Nephron (organoid): Measurements from ENCODE around the gene CPE.

Experiments
- H3K27ac Mint-ChIP-seq, 3 experiments: 2 replicates each; pipeline ENCODE4 v1.8.0; 2020; ENCODE audit warnings: mixed read lengths in 3 of 3, mild to moderate bottlenecking in 2 of 3, moderate library complexity in 1 of 3
- H3K27me3 Mint-ChIP-seq: 2 replicates; pipeline ENCODE4 v1.8.0; 2021; ENCODE audit warnings: low read depth, mild to moderate bottlenecking, moderate library complexity, mixed read lengths
- H3K36me3 Mint-ChIP-seq: 2 replicates; pipeline ENCODE4 v1.8.0; 2020; ENCODE audit warnings: low read depth, mixed read lengths
- H3K4me1 Mint-ChIP-seq: 2 replicates; pipeline ENCODE4 v1.8.0; 2020; ENCODE audit warnings: mixed read lengths
- H3K4me3 Mint-ChIP-seq, 3 experiments: 2 replicates each; pipeline ENCODE4 v1.8.0; 2020; ENCODE audit warnings: mild to moderate bottlenecking in 3 of 3, mixed read lengths in 3 of 3, moderate library complexity in 2 of 3
- H3K9me3 Mint-ChIP-seq: 2 replicates; pipeline ENCODE4 v1.8.0; 2020; ENCODE audit warnings: mixed read lengths
- CTCF ChIP-seq, 3 experiments: fragments of 200-600 bp; sonication (generic); IDR thresholded peaks; one replicate each; pipeline ENCODE4 v1.5.0; 2021; ENCODE audit warnings: antibody characterized with exemption in 3 of 3; ENCODE audit not compliant: unreplicated experiment in 3 of 3

The CPE gene

GRCh38 chr4:165398570-165398969, 19.8 kb downstream of the CPE start:
- Mint-ChIP-seq H3K4me1 (peaks cover 28% of the 10 kb centered on the region), H3K9me3 (no peaks in the 10 kb centered on the region), H3K4me3 (no peak overlapping the region), H3K27me3 (no peaks in the 10 kb centered on the region), H3K27ac (no peak overlapping the region), H3K36me3 (peaks cover 11% of the 10 kb centered on the region)
- no peak for TF ChIP-seq CTCF (IDR thresholded peaks at IDR 0.05; ENCODE audit: unreplicated experiment in 3 of 3)

GRCh38 chr4:165402375-165402774, 23.6 kb downstream of the CPE start:
- Mint-ChIP-seq H3K4me1 (peaks cover 4% of the 10 kb centered on the region), H3K9me3 (no peaks in the 10 kb centered on the region), H3K27ac (no peak overlapping the region), H3K4me3 (no peak overlapping the region), H3K36me3 (peaks cover 26% of the 10 kb centered on the region), H3K27me3 (no peaks in the 10 kb centered on the region)
- TF ChIP-seq CTCF (IDR thresholded peaks at IDR 0.05; ENCODE audit: unreplicated experiment in 3 of 3) = no peak

GRCh38 chr4:165403048-165403447, 24.2 kb downstream of the CPE start:
- Mint-ChIP-seq H3K27me3 (no peaks in the 10 kb centered on the region), H3K27ac (no peak overlapping the region), H3K36me3 (peaks cover 26% of the 10 kb centered on the region), H3K4me1 (peaks cover 4% of the 10 kb centered on the region), H3K9me3 (peaks cover 2% of the 10 kb centered on the region), H3K4me3 (no peak overlapping the region)
- TF ChIP-seq CTCF (IDR thresholded peaks at IDR 0.05; ENCODE audit: unreplicated experiment in 3 of 3) = no peak

DNA sequence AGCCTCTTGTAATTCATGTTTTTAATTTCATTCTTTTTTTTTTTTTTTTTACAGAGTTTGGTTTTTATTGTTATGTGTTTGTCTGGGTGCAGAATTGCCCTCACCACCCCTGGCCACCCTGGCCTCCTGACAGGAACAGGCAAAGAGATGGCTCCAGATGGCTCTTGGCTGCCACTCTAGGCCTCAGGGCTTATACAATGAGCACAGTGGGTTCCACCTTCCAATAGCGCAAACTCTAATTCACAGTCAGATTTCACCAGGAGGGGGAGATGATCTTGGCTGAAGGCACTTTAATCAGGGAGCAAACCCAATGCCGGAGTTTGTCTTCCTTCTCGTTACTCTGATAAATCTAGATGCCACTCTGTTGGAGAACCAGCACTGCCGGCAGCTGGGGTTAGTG, 24.8 kb downstream of the CPE start:
- no peak for TF ChIP-seq CTCF (IDR thresholded peaks at IDR 0.05; ENCODE audit: unreplicated experiment in 3 of 3)
- peaks cover 3% of the 10 kb centered on the region for H3K9me3 Mint-ChIP-seq
- H3K4me3 Mint-ChIP-seq = no peak overlapping the region
- peaks cover 28% of the 10 kb centered on the region for H3K36me3 Mint-ChIP-seq
- H3K27ac Mint-ChIP-seq = no peak overlapping the region
- H3K27me3 Mint-ChIP-seq = no peaks in the 10 kb centered on the region
- H3K4me1 Mint-ChIP-seq = no peaks in the 10 kb centered on the region

- H3K27ac Mint-ChIP-seq = no peak overlapping the region
- peaks cover 3% of the 10 kb centered on the region for H3K9me3 Mint-ChIP-seq
- H3K36me3 Mint-ChIP-seq = peaks cover 31% of the 10 kb centered on the region
Measured at GRCh38 chr4:165404080-165404479, 25.3 kb downstream of the CPE start.

More at GRCh38 chr4:165404080-165404479, 25.3 kb downstream of the CPE start:
- H3K27me3 Mint-ChIP-seq = no peaks in the 10 kb centered on the region
- no peak overlapping the region for H3K4me3 Mint-ChIP-seq
- H3K4me1 Mint-ChIP-seq = no peaks in the 10 kb centered on the region
- TF ChIP-seq CTCF (IDR thresholded peaks at IDR 0.05; ENCODE audit: unreplicated experiment in 3 of 3) = no peak
